Ovary (tissue), 9 donors: Measurements from ENCODE around the gene PTMA. TPM values are rescaled to one million over a fixed set of nuclear protein-coding genes. Genes with fewer than 3 reads are reported as not detected.

Source experiments
- DNase-seq, 5 donors: peaks; one replicate each; pipeline ENCODE4 v3.0.0-alpha.2; 2019 to 2020
- H3K27ac ChIP-seq, 2 donors: fragments of 200-600 bp; one replicate each; pipeline versions ENCODE4 v1.5.1 to v1.8.0; 2019 to 2022
- H3K27me3 ChIP-seq: fragments of 200-600 bp; one replicate; pipeline ENCODE4 v1.8.0; 2022
- H3K36me3 ChIP-seq: fragments of 200-600 bp; sonication (generic); one replicate; pipeline ENCODE4 v1.5.1; 2019
- H3K4me1 ChIP-seq: one replicate; pipeline ENCODE4 v1.8.1; 2013; ENCODE audit warnings: mild to moderate bottlenecking, moderate library complexity; ENCODE audit not compliant: insufficient read depth
- H3K4me3 ChIP-seq: fragments of 200-600 bp; sonication (generic); one replicate; pipeline ENCODE4 v1.5.1; 2017
- H3K9me3 ChIP-seq, 2 donors: fragments of 200-600 bp in 1 of 2; sonication (generic) in 1 of 2; one replicate each; pipeline versions ENCODE4 v1.5.1 to v1.8.1; 2013 to 2019; ENCODE audit warnings: mild to moderate bottlenecking in 1 of 2, moderate library complexity in 1 of 2
- CTCF ChIP-seq, 3 donors: fragments of 450-650 bp in 2 of 3; fragments of 200-600 bp in 1 of 3; IDR thresholded peaks; one replicate each; pipeline versions ENCODE4 v1.5.1 to v1.8.0; 2016 to 2022; ENCODE audit warnings: antibody characterized with exemption in 3 of 3, mild to moderate bottlenecking in 1 of 3
- EP300 ChIP-seq: sonication (generic); formaldehyde crosslinking; IDR thresholded peaks from one replicate; pipeline ENCODE4 v1.6.1; 2017; ENCODE audit warnings: antibody characterized with exemption
- POLR2A ChIP-seq: fragments of 450-650 bp; IDR thresholded peaks from one replicate; pipeline ENCODE4 v1.6.1; 2017; ENCODE audit warnings: antibody characterized with exemption, mild to moderate bottlenecking, moderate library complexity
- WGBS, 3 donors: extraction: QIAGEN DNeasy Blood & Tissue Kit in 1 of 3; methylation state at CpG; one replicate each; pipeline versions ENCODE4 v1.1.5 to v1.1.7; 2013 to 2017; 5-methylcytosine and 5-hydroxymethylcytosine counted together
- intact Hi-C, 4 donors: fragments of 100-400 bp; cut with DNase I; formaldehyde crosslinking; loops; one replicate each; pipeline versions ENCODE4 v1.11.0 to v1.15.1; 2022 to 2023
- polyA plus RNA-seq, 2 donors: library from polyadenylated mRNA; stranded (reverse); fragments of 200-250 nt in 1 of 2; fragments of 350-450 nt in 1 of 2; fragmentation: Illumina TruSeq in 1 of 2; extraction: RNeasy Lipid Tissue Mini Kit (QIAGEN cat#74804) in 1 of 2; gene quantifications; one replicate each; pipeline ENCODE4 v1.2.3, GENCODE V29; 2013 to 2014
- small RNA-seq: library from RNA; depleted of rRNA; stranded (forward); fragments of <200 nt; gene quantifications from one replicate; pipeline ENCODE3, GENCODE V24; 2016
- total RNA-seq, 7 donors: library from RNA; depleted of rRNA in 2 of 7; stranded (reverse); fragments of >200 nt in 2 of 7; fragmentation: NEBNext Ultra II Directional in 3 of 7; extraction: Animal tissue kit (Norgen Biotek cat#: 25700) in 3 of 7; gene quantifications; one replicate each; pipeline versions ENCODE4 v1.1.0 to v1.2.4, GENCODE V29; 2016 to 2023
- donor health status: DM: no; HTN: no; CAD: no; lungs with moderate emphysema.
- donor health status: DM: no; HTN: no; CAD: no.
- donor health status: Bipolar disorder and iron deficiency.
- donor health status: DM: yes; HTN: yes; CAD: no.
- donor health status: DM: no; HTN: no; CAD: no.
- donor health status: DM: yes; HTN: yes; CAD: no.

PTMA gene
- total and polyA plus RNA-seq, 9 donors: 755 to 1,991 (median 930) TPM

- no peak for TF ChIP-seq EP300
- no peak for TF ChIP-seq POLR2A
- TF ChIP-seq CTCF (IDR thresholded peaks at IDR 0.05): no peak
- 70 to 78% (median 77%) methylated on average over 2 of the region's 2 CpGs for WGBS, 3 donors
- Histone ChIP-seq H3K4me3 (no peak overlapping the region), H3K9me3 (no peaks in the 10 kb centered on the region), H3K36me3 (no peaks in the 10 kb centered on the region), H3K4me1 (no peaks in the 10 kb centered on the region), H3K27me3 (no peaks in the 10 kb centered on the region), H3K27ac (no peak overlapping the region)
- intact Hi-C loops: no loop called here
- no peak for DNase-seq
These were observed 43.7 kb downstream of the PTMA start for GRCh38 chr2:231752061-231752460.

GRCh38 chr2:231761735-231762134 is 53.4 kb downstream of the PTMA start:
- Histone ChIP-seq H3K36me3 (no peaks in the 10 kb centered on the region), H3K4me3 (no peak overlapping the region), H3K9me3 (no peaks in the 10 kb centered on the region), H3K27me3 (no peaks in the 10 kb centered on the region), H3K4me1 (no peaks in the 10 kb centered on the region), H3K27ac (no peak overlapping the region)
- no peak for TF ChIP-seq POLR2A
- no peak for TF ChIP-seq EP300
- no peak for TF ChIP-seq CTCF (IDR thresholded peaks at IDR 0.05)
- no peak for DNase-seq
- 89 to 90% (median 89%) methylated on average over 2 of the region's 2 CpGs for WGBS, 3 donors
- intact Hi-C loops: no loop called here

Small RNA genes within 50 kb of the gene (small RNA-seq; reads per million reads assigned to genes)
- not detected for gene RF00015

Other genes with a start within 250 kb of the PTMA start
- 100 to 1,000 TPM; 111 to 565 (median 509) TPM for gene NCL, start 244.0 kb upstream of the PTMA start, total RNA-seq
- gene NCL, start 244.0 kb upstream of the PTMA start, polyA plus RNA-seq: 100 to 1,000 TPM; 266 to 724 TPM
- gene NMUR1, start 178.1 kb upstream of the PTMA start, total RNA-seq: under 1 TPM in 3 of 7 donors, not detected in 4; 0.10 to 0.56 (median 0.17) TPM
- gene NMUR1, start 178.1 kb upstream of the PTMA start, polyA plus RNA-seq: under 1 TPM; 0.31 to 0.40 TPM
- gene TEX44, start 115.7 kb upstream of the PTMA start, total RNA-seq: not detected
- not detected for gene TEX44, start 115.7 kb upstream of the PTMA start, polyA plus RNA-seq
- gene PDE6D, start 72.8 kb downstream of the PTMA start, total RNA-seq: 10 to 100 TPM; 13.7 to 22.9 (median 16.9) TPM
- gene PDE6D, start 72.8 kb downstream of the PTMA start, polyA plus RNA-seq: 10 to 100 TPM; 21.6 to 32.9 TPM
- 10 to 100 TPM; 16.9 to 30.8 (median 24.8) TPM for gene COPS7B, start 77.9 kb downstream of the PTMA start, total RNA-seq
- gene COPS7B, start 77.9 kb downstream of the PTMA start, polyA plus RNA-seq: 10 to 100 TPM; 22.6 to 30.5 TPM
- 1 to 10 TPM in 2 of 7 donors, under 1 TPM in 2, not detected in 3; 0.30 to 4.3 (median 2.4) TPM for gene NPPC, start 217.9 kb downstream of the PTMA start, total RNA-seq
- under 1 TPM; 0.18 to 0.23 TPM for gene NPPC, start 217.9 kb downstream of the PTMA start, polyA plus RNA-seq